ENCODE data around the gene FLNA. TPM values are rescaled to one million over a fixed set of nuclear protein-coding genes. Genes with fewer than 3 reads are reported as not detected.

The FLNA gene
- total RNA-seq, 2 donors from 2014 or later: 1,074 to 1,251 TPM

DNA sequence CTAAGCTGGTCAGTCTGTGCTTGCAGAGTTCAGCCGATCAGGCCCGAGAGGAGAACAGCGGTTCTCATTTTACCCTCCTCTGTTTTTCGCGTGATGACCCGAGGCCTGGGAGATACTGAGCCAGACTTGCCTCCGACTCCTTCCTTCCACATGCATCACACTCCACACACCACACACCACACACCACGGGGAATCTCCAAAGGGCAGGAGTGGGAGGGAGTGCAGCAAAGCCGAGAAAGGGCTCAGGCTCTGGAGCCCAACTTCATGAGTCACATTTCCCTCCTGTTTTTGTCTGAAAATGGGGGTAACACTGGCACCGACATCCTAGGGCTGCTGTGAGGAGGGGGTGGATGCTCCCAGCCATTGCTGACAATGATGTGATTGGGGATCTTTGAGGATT, 39.9 kb downstream of the FLNA start:
- H3K4me1 Mint-ChIP-seq: no peaks in the 10 kb centered on the region
- no peak for DNase-seq
- Histone ChIP-seq H3K36me3 (ENCODE audit: control insufficient read depth, insufficient read depth, low read length) (no peaks in the 10 kb centered on the region), H3K27me3 (ENCODE audit: control insufficient read depth, insufficient read depth, low read length, poor library complexity, severe bottlenecking) (no peaks in the 10 kb centered on the region), H3K4me3 (ENCODE audit: low read length) (no peak overlapping the region), H3K9me3 (ENCODE audit: control insufficient read depth, low read length) (no peaks in the 10 kb centered on the region), H3K27ac (ENCODE audit: low read depth, low read length) (no peak overlapping the region), H3K9ac (ENCODE audit: extremely low read depth, low read length, poor library complexity, severe bottlenecking) (no peak overlapping the region), H3K4me1 (ENCODE audit: control insufficient read depth, insufficient read depth, low read length) (no peaks in the 10 kb centered on the region)
- 84% methylated on average over 8 of the region's 10 CpGs; no CpG with 5 or more reads in 1 of the 2 experiments for WGBS, 2 experiments (ENCODE audit: insufficient coverage in 1 of 2, insufficient read length in 1 of 2)
- peaks cover 61% of the 10 kb centered on the region for H3K9me3 Mint-ChIP-seq
- no peaks in the 10 kb centered on the region for H3K36me3 Mint-ChIP-seq (ENCODE audit: low read depth)
- TF ChIP-seq, protein P1, sequence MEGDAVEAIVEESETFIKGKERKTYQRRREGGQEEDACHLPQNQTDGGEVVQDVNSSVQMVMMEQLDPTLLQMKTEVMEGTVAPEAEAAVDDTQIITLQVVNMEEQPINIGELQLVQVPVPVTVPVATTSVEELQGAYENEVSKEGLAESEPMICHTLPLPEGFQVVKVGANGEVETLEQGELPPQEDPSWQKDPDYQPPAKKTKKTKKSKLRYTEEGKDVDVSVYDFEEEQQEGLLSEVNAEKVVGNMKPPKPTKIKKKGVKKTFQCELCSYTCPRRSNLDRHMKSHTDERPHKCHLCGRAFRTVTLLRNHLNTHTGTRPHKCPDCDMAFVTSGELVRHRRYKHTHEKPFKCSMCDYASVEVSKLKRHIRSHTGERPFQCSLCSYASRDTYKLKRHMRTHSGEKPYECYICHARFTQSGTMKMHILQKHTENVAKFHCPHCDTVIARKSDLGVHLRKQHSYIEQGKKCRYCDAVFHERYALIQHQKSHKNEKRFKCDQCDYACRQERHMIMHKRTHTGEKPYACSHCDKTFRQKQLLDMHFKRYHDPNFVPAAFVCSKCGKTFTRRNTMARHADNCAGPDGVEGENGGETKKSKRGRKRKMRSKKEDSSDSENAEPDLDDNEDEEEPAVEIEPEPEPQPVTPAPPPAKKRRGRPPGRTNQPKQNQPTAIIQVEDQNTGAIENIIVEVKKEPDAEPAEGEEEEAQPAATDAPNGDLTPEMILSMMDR (conservative IDR thresholded peaks at IDR 0.05): no peak
- no peak overlapping the region for H3K4me3 Mint-ChIP-seq
- H3K27me3 Mint-ChIP-seq (ENCODE audit: insufficient read depth): no peaks in the 10 kb centered on the region
- H3K27ac Mint-ChIP-seq: no peak overlapping the region

DNA sequence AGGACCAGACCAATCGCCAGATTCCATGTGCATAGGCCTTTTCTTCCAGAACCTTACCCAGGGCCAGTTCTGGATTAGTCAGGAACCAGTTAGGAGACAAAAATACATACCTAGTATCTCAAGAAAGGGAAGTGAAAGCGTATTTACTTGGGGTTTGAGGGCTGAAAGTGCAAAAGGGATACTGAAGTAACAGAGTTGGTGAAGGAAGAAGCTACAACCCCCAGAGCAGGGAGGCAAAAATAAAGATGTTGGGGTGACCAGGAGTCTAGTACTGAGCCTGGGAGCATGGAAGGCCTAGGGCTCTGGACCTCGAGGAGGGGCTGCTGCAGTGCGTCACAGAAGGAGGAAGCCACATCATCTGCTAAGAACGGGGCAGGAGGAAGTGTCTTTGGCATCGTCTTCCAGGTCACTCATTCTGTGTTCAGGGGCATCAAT, 40.6 kb downstream of the FLNA start:
- Mint-ChIP-seq H3K27ac (no peak overlapping the region), H3K4me3 (no peak overlapping the region), H3K36me3 (ENCODE audit: low read depth) (no peaks in the 10 kb centered on the region), H3K9me3 (peaks cover 67% of the 10 kb centered on the region), H3K4me1 (no peaks in the 10 kb centered on the region), H3K27me3 (ENCODE audit: insufficient read depth) (no peaks in the 10 kb centered on the region)
- H3K9ac ChIP-seq (ENCODE audit: extremely low read depth, low read length, poor library complexity, severe bottlenecking): no peak overlapping the region
- no peaks in the 10 kb centered on the region for H3K4me1 ChIP-seq (ENCODE audit: control insufficient read depth, insufficient read depth, low read length)
- H3K4me3 ChIP-seq (ENCODE audit: low read length): no peak overlapping the region
- no peaks in the 10 kb centered on the region for H3K36me3 ChIP-seq (ENCODE audit: control insufficient read depth, insufficient read depth, low read length)
- WGBS, 2 experiments (ENCODE audit: insufficient coverage in 1 of 2, insufficient read length in 1 of 2): 97 to 100% methylated on average over 1 to 6 of the region's 6 CpGs
- H3K27ac ChIP-seq (ENCODE audit: low read depth, low read length): no peak overlapping the region
- H3K27me3 ChIP-seq (ENCODE audit: control insufficient read depth, insufficient read depth, low read length, poor library complexity, severe bottlenecking): no peaks in the 10 kb centered on the region
- TF ChIP-seq, protein P1 (conservative IDR thresholded peaks at IDR 0.05): no peak
- no peaks in the 10 kb centered on the region for H3K9me3 ChIP-seq (ENCODE audit: control insufficient read depth, low read length)
- DNase-seq: no peak

DNA sequence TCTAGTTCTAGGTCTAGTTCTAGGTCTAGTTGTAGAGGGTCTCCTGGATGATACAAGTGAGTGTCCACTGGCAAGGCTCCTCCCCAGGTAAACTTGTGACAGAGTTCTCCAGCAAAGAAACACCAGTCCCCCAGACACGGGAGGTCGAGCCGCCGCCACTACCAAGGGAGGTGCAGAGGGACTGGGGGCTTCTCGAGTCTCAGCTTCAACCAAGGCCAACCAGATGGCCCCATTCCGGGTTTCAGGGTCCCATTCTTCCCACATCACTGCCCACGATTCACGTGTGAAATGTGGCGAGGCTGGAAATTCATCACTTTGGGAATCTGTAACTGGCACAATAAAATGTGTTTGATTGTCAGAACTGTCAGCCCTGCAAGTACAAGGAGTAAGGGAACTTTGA, 41.3 kb downstream of the FLNA start:
- Mint-ChIP-seq H3K27ac (no peak overlapping the region), H3K4me3 (no peak overlapping the region), H3K27me3 (ENCODE audit: insufficient read depth) (no peaks in the 10 kb centered on the region), H3K36me3 (ENCODE audit: low read depth) (no peaks in the 10 kb centered on the region), H3K9me3 (peaks cover 70% of the 10 kb centered on the region), H3K4me1 (no peaks in the 10 kb centered on the region)
- Histone ChIP-seq H3K4me3 (ENCODE audit: low read length) (no peak overlapping the region), H3K27ac (ENCODE audit: low read depth, low read length) (no peak overlapping the region), H3K9ac (ENCODE audit: extremely low read depth, low read length, poor library complexity, severe bottlenecking) (no peak overlapping the region), H3K4me1 (ENCODE audit: control insufficient read depth, insufficient read depth, low read length) (no peaks in the 10 kb centered on the region), H3K27me3 (ENCODE audit: control insufficient read depth, insufficient read depth, low read length, poor library complexity, severe bottlenecking) (no peaks in the 10 kb centered on the region), H3K36me3 (ENCODE audit: control insufficient read depth, insufficient read depth, low read length) (no peaks in the 10 kb centered on the region), H3K9me3 (ENCODE audit: control insufficient read depth, low read length) (no peaks in the 10 kb centered on the region)
- TF ChIP-seq, protein P1 (conservative IDR thresholded peaks at IDR 0.05): no peak
- DNase-seq: no peak
- whole genome bisulfite sequencing, 2 experiments (ENCODE audit: insufficient coverage in 1 of 2, insufficient read length in 1 of 2): 87 to 100% methylated on average over 2 to 9 of the region's 9 CpGs
